Stimulated activated naive CD4-positive, alpha-beta T cell (primary cell): Measurements from ENCODE around the gene SCAF4.

Source experiments
- DNase-seq, 6 experiments: peaks; one replicate each; lab custom pipeline; 2025; lab: John Stamatoyannopoulos, UW

SCAF4 gene

GRCh38 chr21:31711326-31711725 is 20.6 kb downstream of the SCAF4 start:
- DNase-seq: no peak

- DNase-seq: no peak
Observed at GRCh38 chr21:31710586-31710985, 21.3 kb downstream of the SCAF4 start.

GRCh38 chr21:31708541-31708940 is 23.4 kb downstream of the SCAF4 start:
- DNase-seq: no peak

GRCh38 chr21:31707499-31707898 is 24.4 kb downstream of the SCAF4 start:
- DNase-seq: no peak

GRCh38 chr21:31706562-31706961 is 25.4 kb downstream of the SCAF4 start:
- DNase-seq: no peak

- DNase-seq: no peak
Observed at GRCh38 chr21:31700040-31700439, 31.9 kb downstream of the SCAF4 start.

- DNase-seq: no peak
Observed at GRCh38 chr21:31698461-31698860, 33.5 kb downstream of the SCAF4 start.

- no peak for DNase-seq
Observed at GRCh38 chr21:31696424-31696823, 35.5 kb downstream of the SCAF4 start.

- no peak for DNase-seq
Observed at GRCh38 chr21:31693222-31693621, 38.7 kb downstream of the SCAF4 start.

- no peak for DNase-seq
Observed at GRCh38 chr21:31688603-31689368, 43.1 kb downstream of the SCAF4 start.

- DNase-seq: no peak
Observed at GRCh38 chr21:31687108-31687507, 44.8 kb downstream of the SCAF4 start.

- no peak for DNase-seq
Observed at GRCh38 chr21:31686272-31686915, 45.5 kb downstream of the SCAF4 start.

GRCh38 chr21:31684918-31685317 is 47.0 kb downstream of the SCAF4 start:
- no peak for DNase-seq

- DNase-seq: no peak
Observed at GRCh38 chr21:31683029-31683428, 48.9 kb downstream of the SCAF4 start.

GRCh38 chr21:31682620-31683019 is 49.3 kb downstream of the SCAF4 start:
- DNase-seq: no peak

GRCh38 chr21:31678478-31678877 is 53.4 kb downstream of the SCAF4 start:
- DNase-seq: no peak

- DNase-seq: no peak
Observed at GRCh38 chr21:31677047-31677446, 54.9 kb downstream of the SCAF4 start.

GRCh38 chr21:31675960-31676359 is 56.0 kb downstream of the SCAF4 start:
- no peak for DNase-seq

GRCh38 chr21:31675318-31675717 is 56.6 kb downstream of the SCAF4 start:
- no peak for DNase-seq

GRCh38 chr21:31673321-31673912 is 58.5 kb downstream of the SCAF4 start:
- DNase-seq: no peak

- no peak for DNase-seq
Observed at GRCh38 chr21:31671931-31672330, 60.0 kb downstream of the SCAF4 start.

- no peak for DNase-seq
Observed at GRCh38 chr21:31671146-31671716, 60.7 kb downstream of the SCAF4 start.

- no peak for DNase-seq
Observed at GRCh38 chr21:31670070-31670469, 61.8 kb downstream of the SCAF4 start.
